Mucosa of descending colon (tissue), 3 donors: ENCODE data around the gene ZNF804B. TPM values are rescaled to one million over a fixed set of nuclear protein-coding genes. Genes with fewer than 3 reads are reported as not detected.

Source experiments
- ATAC-seq: fragments of 200-7000 bp; cut with Tn5 transposase; one replicate; pipeline ENCODE4 v1.9.1; 2020; ENCODE audit warnings: mild to moderate bottlenecking, moderate library complexity
- DNase-seq, 3 donors: peaks; one replicate each; pipeline ENCODE4 v3.0.0-alpha.2; 2020
- H3K36me3 ChIP-seq: fragments of 200-600 bp; one replicate; pipeline ENCODE4 v1.8.0; 2021; ENCODE audit warnings: low read depth, mild to moderate bottlenecking
- H3K4me1 ChIP-seq: fragments of 200-600 bp; one replicate; pipeline ENCODE4 v1.8.0; 2021; ENCODE audit warnings: low read depth, mild to moderate bottlenecking
- H3K4me3 ChIP-seq: fragments of 200-600 bp; one replicate; pipeline ENCODE4 v1.8.0; 2021; ENCODE audit warnings: mild to moderate bottlenecking
- H3K9me3 ChIP-seq: fragments of 200-600 bp; one replicate; pipeline ENCODE4 v1.8.0; 2021; ENCODE audit warnings: mild to moderate bottlenecking
- CTCF ChIP-seq: fragments of 200-600 bp; IDR thresholded peaks from one replicate; pipeline ENCODE4 v1.8.0; 2022; ENCODE audit warnings: antibody characterized with exemption, mild to moderate bottlenecking
- intact Hi-C, 2 donors: fragments of 100-400 bp; cut with DNase I in 1 of 2; cut with micrococcal nuclease in 1 of 2; formaldehyde crosslinking; loops; one replicate each; pipeline versions ENCODE4 v1.11.0 to v1.11.1; 2022; cut with DNase I, micrococcal nuclease
- total RNA-seq, 3 donors: library from RNA; stranded (reverse); fragmentation: NEBNext Ultra II Directional in 2 of 3; extraction: Animal tissue kit (Norgen Biotek cat#: 25700) in 2 of 3; gene quantifications; one replicate each; pipeline versions ENCODE4 v1.2.1 to v1.2.4, GENCODE V29; 2021 to 2023
- donor health status: DM: no; HTN: no; CAD: no; lungs with moderate emphysema.
- donor health status: DM: no; HTN: no; CAD: no.
- donor health status: DM: no; HTN: yes; CAD: no.

The ZNF804B gene
- total RNA-seq, 3 donors from 2014 or later = 0.06 TPM; not detected in 2

- Histone ChIP-seq H3K4me3 (no peak overlapping the region), H3K9me3 (peaks cover 3% of the 10 kb centered on the region), H3K4me1 (no peaks in the 10 kb centered on the region), H3K36me3 (no peaks in the 10 kb centered on the region)
- intact Hi-C loops = no loop called here
- DNase-seq (no peak), ATAC-seq (no peak)
- no peak for TF ChIP-seq CTCF
Measured at GRCh38 chr7:88866265-88866863, 106.9 kb downstream of the ZNF804B start.

GRCh38 chr7:88867158-88867557 is 107.7 kb downstream of the ZNF804B start:
- Histone ChIP-seq H3K4me1 (no peaks in the 10 kb centered on the region), H3K9me3 (peaks cover 3% of the 10 kb centered on the region), H3K4me3 (no peak overlapping the region), H3K36me3 (no peaks in the 10 kb centered on the region)
- DNase-seq (no peak), ATAC-seq (no peak)
- intact Hi-C loops = no loop called here
- TF ChIP-seq CTCF = no peak

- ATAC-seq = no peak
- TF ChIP-seq CTCF = no peak
- H3K4me3 ChIP-seq = no peak overlapping the region
Measured at GRCh38 chr7:88868456-88868855, 109.0 kb downstream of the ZNF804B start.

GRCh38 chr7:88881136-88881535 is 121.6 kb downstream of the ZNF804B start:
- no peaks in the 10 kb centered on the region for H3K4me1 ChIP-seq
- no peak for TF ChIP-seq CTCF
- H3K36me3 ChIP-seq = no peaks in the 10 kb centered on the region
- DNase-seq = no peak
- no peak overlapping the region for H3K4me3 ChIP-seq
- no peaks in the 10 kb centered on the region for H3K9me3 ChIP-seq
- intact Hi-C loops = no loop called here
- ATAC-seq = no peak

More at GRCh38 chr7:88868456-88868855, 109.0 kb downstream of the ZNF804B start:
- Histone ChIP-seq H3K9me3 (peaks cover 3% of the 10 kb centered on the region), H3K4me1 (no peaks in the 10 kb centered on the region), H3K36me3 (no peaks in the 10 kb centered on the region)
- intact Hi-C loops = no loop called here
- no peak for DNase-seq

GRCh38 chr7:88885131-88885530 is 125.6 kb downstream of the ZNF804B start:
- Histone ChIP-seq H3K9me3 (no peaks in the 10 kb centered on the region), H3K36me3 (no peaks in the 10 kb centered on the region), H3K4me3 (no peak overlapping the region), H3K4me1 (no peaks in the 10 kb centered on the region)
- no peak for DNase-seq
- no peak for TF ChIP-seq CTCF
- intact Hi-C loops = no loop called here
- ATAC-seq = no peak

GRCh38 chr7:88888684-88889083 is 129.2 kb downstream of the ZNF804B start:
- Histone ChIP-seq H3K4me3 (no peak overlapping the region), H3K4me1 (no peaks in the 10 kb centered on the region), H3K36me3 (no peaks in the 10 kb centered on the region), H3K9me3 (no peaks in the 10 kb centered on the region)
- no peak for TF ChIP-seq CTCF
- no peak for ATAC-seq
- no peak for DNase-seq
- intact Hi-C loops = no loop called here
